Fibroblast of lung (primary cell): Measurements from ENCODE around the gene STK32B.

ENCODE experiments used
- EZH2 ChIP-seq: IDR thresholded peaks from 2 replicates; pipeline ENCODE4 v1.5.1; 2012; ENCODE audit warnings: low read length, control low read depth, mild to moderate bottlenecking; ENCODE audit errors: missing control alignments
- TF ChIP-seq, protein P1 (sequence below), 2 donors: IDR thresholded peaks in 1 of 2; conservative IDR thresholded peaks in 1 of 2; 1 replicate in 1 of 2; 2 replicates in 1 of 2; pipeline ENCODE4 v1.5.1; 2011 to 2012; ENCODE audit warnings: low read length in 2 of 2, control low read depth in 1 of 2, inconsistent platforms in 1 of 2, low read depth in 1 of 2, mild to moderate bottlenecking in 1 of 2

GRCh38 chr4:5247735-5248134 is 196.5 kb downstream of the STK32B start:
- TF ChIP-seq, protein P1, sequence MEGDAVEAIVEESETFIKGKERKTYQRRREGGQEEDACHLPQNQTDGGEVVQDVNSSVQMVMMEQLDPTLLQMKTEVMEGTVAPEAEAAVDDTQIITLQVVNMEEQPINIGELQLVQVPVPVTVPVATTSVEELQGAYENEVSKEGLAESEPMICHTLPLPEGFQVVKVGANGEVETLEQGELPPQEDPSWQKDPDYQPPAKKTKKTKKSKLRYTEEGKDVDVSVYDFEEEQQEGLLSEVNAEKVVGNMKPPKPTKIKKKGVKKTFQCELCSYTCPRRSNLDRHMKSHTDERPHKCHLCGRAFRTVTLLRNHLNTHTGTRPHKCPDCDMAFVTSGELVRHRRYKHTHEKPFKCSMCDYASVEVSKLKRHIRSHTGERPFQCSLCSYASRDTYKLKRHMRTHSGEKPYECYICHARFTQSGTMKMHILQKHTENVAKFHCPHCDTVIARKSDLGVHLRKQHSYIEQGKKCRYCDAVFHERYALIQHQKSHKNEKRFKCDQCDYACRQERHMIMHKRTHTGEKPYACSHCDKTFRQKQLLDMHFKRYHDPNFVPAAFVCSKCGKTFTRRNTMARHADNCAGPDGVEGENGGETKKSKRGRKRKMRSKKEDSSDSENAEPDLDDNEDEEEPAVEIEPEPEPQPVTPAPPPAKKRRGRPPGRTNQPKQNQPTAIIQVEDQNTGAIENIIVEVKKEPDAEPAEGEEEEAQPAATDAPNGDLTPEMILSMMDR (conservative IDR thresholded peaks at IDR 0.05 in 1 of 2, IDR thresholded peaks at IDR 0.05 in 1 of 2; ENCODE audit: low read depth in 1 of 2, low read length in 2 of 2) = no peak
- TF ChIP-seq EZH2 = no peak
